GM03348 (cell line): Measurements from ENCODE around the gene KREMEN1.
"Not testable (repeated sequence)": the region's sequence is repeated elsewhere in the genome, so short reads cannot be mapped to it uniquely, and the experiment has no call there.

ENCODE experiments used
- DNase-seq: peaks from one replicate; pipeline ENCODE4 v3.0.0; 2012; ENCODE audit warnings: low spot score

KREMEN1 gene

GRCh38 chr22:29108137-29108536 lies 35.3 kb downstream of the KREMEN1 start:
- peak; percentile 74 for DNase-seq

GRCh38 chr22:29109822-29110221 lies 37.0 kb downstream of the KREMEN1 start:
- DNase-seq: no peak

DNA sequence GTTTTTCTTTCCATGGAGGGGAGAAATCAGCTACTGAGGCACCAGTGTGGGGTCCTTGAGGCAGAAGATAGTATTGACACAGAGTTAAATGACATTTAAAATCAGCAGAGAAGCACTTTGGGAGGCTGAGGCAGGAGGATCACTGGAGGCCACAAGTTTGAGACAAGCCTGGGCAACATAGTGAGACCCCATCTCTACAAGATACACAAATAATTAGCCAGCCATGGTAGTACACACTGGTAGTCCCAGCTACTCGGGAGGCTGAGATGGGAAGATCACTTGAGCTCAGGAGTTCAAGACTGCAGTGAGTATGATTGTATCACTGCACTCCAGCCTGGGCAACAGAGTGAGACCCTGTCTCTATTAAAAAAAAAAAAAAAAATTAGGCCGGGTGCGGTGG lies 38.1 kb downstream of the KREMEN1 start:
- DNase-seq: no peak

DNA sequence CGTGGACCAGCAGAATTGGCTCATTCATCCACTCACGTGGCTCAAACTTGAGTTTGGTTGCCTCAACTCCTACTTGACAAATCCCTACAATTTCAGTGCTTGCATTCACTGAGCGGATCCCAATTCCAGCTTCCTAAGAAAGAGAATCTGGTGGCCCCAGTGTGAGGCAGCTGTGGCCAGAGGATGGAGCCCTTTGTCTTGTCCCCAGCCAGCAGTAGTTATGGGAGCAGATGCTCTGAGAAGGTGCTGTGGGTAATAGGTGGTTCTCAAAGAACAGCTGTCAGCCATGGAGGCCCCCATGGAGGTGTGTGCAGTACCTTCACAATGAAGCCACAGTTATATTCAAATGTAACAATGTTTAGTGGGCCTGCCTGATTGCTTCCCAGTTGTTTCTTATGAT lies 39.3 kb downstream of the KREMEN1 start:
- no peak for DNase-seq

DNA sequence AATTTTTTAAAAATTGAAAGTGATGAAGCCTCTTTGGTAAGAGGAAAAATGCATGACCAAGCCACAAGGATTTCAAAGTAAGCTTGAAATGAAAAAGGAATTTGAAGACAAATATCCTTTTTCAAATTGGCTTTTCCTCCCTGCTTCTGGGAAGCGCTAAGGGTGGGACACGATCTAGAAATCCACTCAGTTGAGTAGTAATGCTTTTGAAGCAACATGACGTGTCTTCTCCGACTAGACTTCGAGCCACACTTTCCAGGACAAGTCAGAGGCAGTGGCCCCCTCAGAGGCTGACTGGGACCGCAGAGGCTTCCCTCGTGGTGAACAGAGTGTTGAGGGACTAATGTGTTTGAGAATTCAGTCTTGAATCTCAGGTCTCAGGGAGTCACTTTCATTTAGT lies 39.8 kb downstream of the KREMEN1 start:
- DNase-seq: peak; percentile 56

DNA sequence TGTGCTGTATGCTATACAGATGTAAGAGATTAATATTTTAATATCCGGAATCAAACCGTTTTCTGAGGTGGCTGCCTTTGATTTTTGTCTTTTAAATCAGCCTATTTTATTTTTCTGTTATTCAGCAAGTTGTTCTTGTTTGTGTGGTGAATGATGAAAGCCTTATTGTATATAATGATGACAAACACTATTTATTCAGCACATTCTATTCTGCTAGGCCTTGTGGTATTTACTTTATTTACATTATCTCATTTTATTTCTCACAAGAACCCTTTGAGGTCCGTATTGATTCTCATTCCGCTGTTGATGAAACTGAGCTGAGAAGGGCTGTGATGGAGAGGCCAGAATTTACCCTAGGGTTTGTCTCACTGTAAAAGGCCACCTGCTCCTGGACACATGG lies 40.5 kb downstream of the KREMEN1 start:
- no peak for DNase-seq

GRCh38 chr22:29114392-29114791 lies 41.6 kb downstream of the KREMEN1 start:
- DNase-seq: no peak

GRCh38 chr22:29115682-29116288 lies 43.0 kb downstream of the KREMEN1 start:
- DNase-seq: no peak

- DNase-seq: no peak
Measured at GRCh38 chr22:29116397-29117123, 43.7 kb downstream of the KREMEN1 start.

GRCh38 chr22:29117799-29118477 lies 45.1 kb downstream of the KREMEN1 start:
- DNase-seq: no peak

GRCh38 chr22:29120098-29120912 lies 47.5 kb downstream of the KREMEN1 start:
- not testable (repeated sequence) for DNase-seq

GRCh38 chr22:29121124-29121523 lies 48.3 kb downstream of the KREMEN1 start:
- DNase-seq: no peak

DNA sequence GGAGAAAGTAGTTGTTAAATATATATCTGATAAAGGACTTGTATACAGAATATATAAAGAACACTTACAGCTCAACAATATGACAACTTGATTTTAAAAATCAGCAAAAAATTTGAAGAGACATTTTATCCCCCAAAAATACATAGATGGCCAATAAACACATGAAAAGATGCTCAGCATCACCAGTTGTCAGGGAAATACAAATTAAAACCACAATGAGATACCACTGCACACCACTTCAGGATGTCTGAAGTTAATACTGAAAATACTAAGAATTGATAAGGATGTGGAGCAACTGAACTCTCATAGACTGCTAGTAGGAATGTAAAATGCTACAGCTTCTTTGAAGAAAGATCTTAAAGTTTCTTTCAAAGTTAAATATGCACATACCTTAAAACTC lies 49.2 kb downstream of the KREMEN1 start:
- DNase-seq: no peak

- DNase-seq: no peak
Measured at GRCh38 chr22:29124777-29125442, 52.1 kb downstream of the KREMEN1 start.

DNA sequence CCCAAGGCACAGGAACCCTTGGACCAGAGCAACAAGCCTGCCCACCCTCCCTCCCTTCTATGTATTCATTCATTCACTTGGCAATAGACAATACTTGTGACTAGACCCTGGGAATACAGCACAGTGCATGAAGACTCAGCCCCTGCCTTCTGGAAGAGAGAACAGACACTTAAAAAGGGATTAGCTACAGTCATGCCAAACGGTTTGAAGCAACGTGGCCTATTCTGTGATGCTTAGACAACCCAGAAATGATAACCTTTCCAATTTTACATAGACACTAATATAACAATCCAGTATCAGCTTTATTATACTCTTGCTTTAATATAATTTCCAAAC lies 52.6 kb downstream of the KREMEN1 start:
- no peak for DNase-seq

DNA sequence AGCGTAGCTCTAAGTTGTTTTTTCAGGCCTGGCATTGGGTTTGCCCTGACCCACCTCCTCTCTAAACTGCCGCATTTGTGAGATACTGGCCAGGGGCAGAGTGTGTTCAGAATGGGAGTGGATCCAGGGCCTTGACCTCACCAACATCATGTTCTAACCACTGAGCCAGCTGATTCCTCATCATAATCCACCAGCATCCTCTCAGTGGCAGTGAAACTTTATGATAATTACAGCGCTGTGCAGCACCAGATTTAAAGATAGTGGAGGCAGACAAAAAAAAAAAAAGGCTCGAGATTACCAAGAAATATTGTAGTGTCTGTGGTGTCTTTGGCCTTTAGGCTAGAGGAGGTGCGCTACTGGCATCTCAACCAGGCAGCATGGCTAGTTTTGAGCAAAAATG lies 53.0 kb downstream of the KREMEN1 start:
- DNase-seq: no peak

GRCh38 chr22:29126670-29127395 lies 54.0 kb downstream of the KREMEN1 start:
- no peak for DNase-seq

DNA sequence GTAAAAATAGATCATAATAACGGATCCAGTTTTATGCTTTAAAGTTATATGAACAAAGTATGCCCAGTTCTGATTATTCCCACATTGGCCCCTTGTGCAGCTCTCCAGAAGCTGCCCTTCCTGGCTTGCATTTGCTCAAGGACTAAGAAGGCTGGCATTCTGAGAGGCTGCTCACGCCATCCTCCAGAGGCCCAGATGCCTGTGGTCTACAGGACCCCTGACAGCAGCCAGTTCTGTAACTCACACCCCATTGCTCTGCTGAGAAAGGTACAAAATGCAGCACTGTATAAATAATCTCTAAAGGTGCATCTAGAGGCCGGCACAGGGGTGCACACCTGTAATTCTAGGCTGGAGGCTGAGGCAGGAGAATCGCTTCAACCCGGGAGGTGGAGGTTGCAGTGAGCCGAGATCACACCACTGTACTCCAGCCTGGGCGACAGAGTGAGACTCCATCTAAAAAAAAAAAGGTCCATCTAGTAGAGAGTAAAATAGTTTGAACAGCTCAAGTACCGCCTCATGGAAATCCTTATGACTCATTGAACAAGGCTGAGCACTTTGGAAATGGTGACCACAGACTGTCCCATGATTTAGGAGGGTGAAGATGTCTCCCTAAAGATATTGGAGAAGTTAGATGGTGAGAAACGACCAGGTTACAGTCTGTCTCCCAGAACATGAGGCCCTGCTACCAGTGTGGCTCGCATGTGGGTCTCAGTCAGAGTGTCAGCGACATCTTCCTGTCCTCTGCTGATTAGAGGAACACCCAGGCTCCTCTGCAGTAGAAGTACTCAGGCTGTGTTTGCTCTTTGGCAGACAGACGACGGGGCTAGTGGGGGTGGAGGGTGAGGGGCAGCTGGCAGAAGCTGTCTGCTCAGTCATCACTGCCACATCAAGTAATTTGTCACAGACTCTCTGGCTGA lies 56.3 kb downstream of the KREMEN1 start:
- peak; percentile 72 for DNase-seq

DNA sequence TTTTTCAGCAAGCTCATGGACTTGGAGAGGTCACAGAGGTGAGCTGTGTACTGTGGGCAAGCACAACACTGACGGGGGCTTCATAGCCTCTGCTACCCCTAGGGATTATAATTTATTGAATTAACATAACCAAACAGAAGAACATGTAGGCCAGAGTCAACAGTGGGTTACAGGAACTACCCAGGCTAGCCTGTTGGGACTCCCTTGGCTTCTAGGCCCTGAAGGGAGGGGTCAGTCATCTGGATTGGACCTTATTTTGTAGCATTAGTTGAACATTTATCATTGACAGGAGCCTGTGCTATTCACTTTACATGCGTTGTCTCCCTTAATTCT lies 56.9 kb downstream of the KREMEN1 start:
- DNase-seq: no peak

DNA sequence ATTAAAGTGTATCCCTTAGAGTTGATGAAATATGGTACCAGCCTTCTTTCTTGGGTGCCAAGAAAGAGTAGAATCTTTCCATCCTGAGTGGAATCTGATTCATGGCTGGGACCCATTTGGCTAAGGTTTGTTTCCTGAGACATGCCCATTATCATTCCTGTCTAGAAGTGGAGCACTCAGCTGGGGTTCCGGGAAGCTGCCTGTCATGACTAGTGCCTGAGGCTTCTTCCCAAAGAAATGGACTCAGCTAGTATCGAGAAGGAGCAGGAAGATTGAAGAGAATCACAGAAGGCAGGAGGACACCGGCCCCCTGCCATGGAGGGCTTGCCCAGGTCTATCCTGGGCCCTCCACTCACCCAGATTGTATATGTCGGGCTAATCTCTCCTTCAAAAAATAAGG lies 57.6 kb downstream of the KREMEN1 start:
- DNase-seq: no peak
